ENCODE results near the gene SIDT1.

SIDT1 gene

GRCh38 chr3:113559009-113559408 is 26.7 kb downstream of the SIDT1 start:
- Histone ChIP-seq H3K4me2 (ENCODE audit: low read depth, low read length, poor library complexity, severe bottlenecking) (no peak overlapping the region), H3K9me2 (replicated peaks; ENCODE audit: low read depth, low read length) (no peaks in the 10 kb centered on the region), H2AFZ (ENCODE audit: low read length) (no peak overlapping the region), H3K9me3 (ENCODE audit: insufficient read depth, low read depth, low read length) (no peaks in the 10 kb centered on the region), H3K36me3 (ENCODE audit: insufficient read depth, low read length) (no peaks in the 10 kb centered on the region), H3K4me3 (ENCODE audit: low read length, poor library complexity, severe bottlenecking) (no peak overlapping the region), H3K79me2 (ENCODE audit: insufficient read depth, low read length) (no peaks in the 10 kb centered on the region), H3K27me3 (ENCODE audit: insufficient read depth, low read length, poor library complexity, severe bottlenecking) (no peaks in the 10 kb centered on the region), H4K20me1 (ENCODE audit: insufficient read depth, low read length, poor library complexity, severe bottlenecking) (no peaks in the 10 kb centered on the region), H3K9ac (ENCODE audit: low read depth, low read length, poor library complexity, severe bottlenecking) (no peak overlapping the region), H3F3A (ENCODE audit: low read depth) (no peaks in the 10 kb centered on the region), H3K4me1 (ENCODE audit: insufficient read depth, low read length, poor library complexity, severe bottlenecking) (peaks cover 3% of the 10 kb centered on the region)
- no peak for TF ChIP-seq EZH2phosphoT487 (IDR thresholded peaks at IDR 0.05; ENCODE audit: borderline replicate concordance)
- no peak for TF ChIP-seq CTCF (conservative IDR thresholded peaks at IDR 0.05; ENCODE audit: low read length)

GRCh38 chr3:113560271-113560670 is 27.9 kb downstream of the SIDT1 start:
- TF ChIP-seq EZH2phosphoT487 (IDR thresholded peaks at IDR 0.05; ENCODE audit: borderline replicate concordance): no peak
- TF ChIP-seq CTCF (conservative IDR thresholded peaks at IDR 0.05; ENCODE audit: low read length): no peak
- H3K4me2 ChIP-seq (ENCODE audit: low read depth, low read length, poor library complexity, severe bottlenecking): no peak overlapping the region
- no peaks in the 10 kb centered on the region for H3K36me3 ChIP-seq (ENCODE audit: insufficient read depth, low read length)
- no peaks in the 10 kb centered on the region for H3K79me2 ChIP-seq (ENCODE audit: insufficient read depth, low read length)
- H3K4me1 ChIP-seq (ENCODE audit: insufficient read depth, low read length, poor library complexity, severe bottlenecking): peaks cover 3% of the 10 kb centered on the region
- H3K9me2 ChIP-seq (replicated peaks; ENCODE audit: low read depth, low read length): no peaks in the 10 kb centered on the region
- H2AFZ ChIP-seq (ENCODE audit: low read length): no peak overlapping the region
- no peak overlapping the region for H3K4me3 ChIP-seq (ENCODE audit: low read length, poor library complexity, severe bottlenecking)
- no peak overlapping the region for H3K9ac ChIP-seq (ENCODE audit: low read depth, low read length, poor library complexity, severe bottlenecking)
- H3K27me3 ChIP-seq (ENCODE audit: insufficient read depth, low read length, poor library complexity, severe bottlenecking): no peaks in the 10 kb centered on the region
- no peaks in the 10 kb centered on the region for H3F3A ChIP-seq (ENCODE audit: low read depth)
- no peaks in the 10 kb centered on the region for H3K9me3 ChIP-seq (ENCODE audit: insufficient read depth, low read depth, low read length)
- no peaks in the 10 kb centered on the region for H4K20me1 ChIP-seq (ENCODE audit: insufficient read depth, low read length, poor library complexity, severe bottlenecking)

- no peak overlapping the region for H3K9ac ChIP-seq (ENCODE audit: low read depth, low read length, poor library complexity, severe bottlenecking)
- H3K27me3 ChIP-seq (ENCODE audit: insufficient read depth, low read length, poor library complexity, severe bottlenecking): no peaks in the 10 kb centered on the region
- no peaks in the 10 kb centered on the region for H3K9me3 ChIP-seq (ENCODE audit: insufficient read depth, low read depth, low read length)
- TF ChIP-seq CTCF (conservative IDR thresholded peaks at IDR 0.05; ENCODE audit: low read length) (no peak), EZH2phosphoT487 (IDR thresholded peaks at IDR 0.05; ENCODE audit: borderline replicate concordance) (no peak)
- no peak overlapping the region for H3K4me2 ChIP-seq (ENCODE audit: low read depth, low read length, poor library complexity, severe bottlenecking)
- H3F3A ChIP-seq (ENCODE audit: low read depth): no peaks in the 10 kb centered on the region
- no peak overlapping the region for H3K4me3 ChIP-seq (ENCODE audit: low read length, poor library complexity, severe bottlenecking)
- no peaks in the 10 kb centered on the region for H3K79me2 ChIP-seq (ENCODE audit: insufficient read depth, low read length)
- H3K4me1 ChIP-seq (ENCODE audit: insufficient read depth, low read length, poor library complexity, severe bottlenecking): peaks cover 3% of the 10 kb centered on the region
- H2AFZ ChIP-seq (ENCODE audit: low read length): no peak overlapping the region
- H3K9me2 ChIP-seq (replicated peaks; ENCODE audit: low read depth, low read length): no peaks in the 10 kb centered on the region
- no peaks in the 10 kb centered on the region for H3K36me3 ChIP-seq (ENCODE audit: insufficient read depth, low read length)
- H4K20me1 ChIP-seq (ENCODE audit: insufficient read depth, low read length, poor library complexity, severe bottlenecking): no peaks in the 10 kb centered on the region
Measured at GRCh38 chr3:113560831-113561623, 28.7 kb downstream of the SIDT1 start.
